DMS79 (cell line): ENCODE data around the gene AFAP1L1.
"Not testable (repeated sequence)": the region's sequence is repeated elsewhere in the genome, so short reads cannot be mapped to it uniquely, and the experiment has no call there.

ENCODE experiments used
- DNase-seq: peaks from one replicate; lab custom pipeline; 2025; lab: John Stamatoyannopoulos, UW

AFAP1L1 gene

GRCh38 chr5:149391076-149391475, 119.4 kb downstream of the AFAP1L1 start:
- DNase-seq = not testable (repeated sequence)
